ENCODE measurements around the gene EIF4E1B.

EIF4E1B gene

GRCh38 chr5:176639208-176639607 lies 8.7 kb downstream of the EIF4E1B start:
- Histone ChIP-seq H3K9me2 (replicated peaks; ENCODE audit: control insufficient read depth, low read length) (no peaks in the 10 kb centered on the region), H3F3A (ENCODE audit: control insufficient read depth, insufficient read depth) (no peaks in the 10 kb centered on the region), H3K27me3 (ENCODE audit: control insufficient read depth, low read length) (no peaks in the 10 kb centered on the region), H3K36me3 (ENCODE audit: control insufficient read depth, low read length) (no peaks in the 10 kb centered on the region), H3K4me2 (ENCODE audit: low read length) (no peak overlapping the region), H3K4me1 (ENCODE audit: control insufficient read depth, low read length) (peaks cover 14% of the 10 kb centered on the region), H3K27ac (ENCODE audit: low read depth, low read length) (no peak overlapping the region), H3K9me3 (ENCODE audit: control insufficient read depth, insufficient read depth, low read length) (no peaks in the 10 kb centered on the region), H4K20me1 (ENCODE audit: control insufficient read depth, insufficient read depth, low read depth, low read length) (no peaks in the 10 kb centered on the region), H3K79me2 (ENCODE audit: control insufficient read depth, low read length) (no peaks in the 10 kb centered on the region), H3K4me3 (ENCODE audit: low read length) (no peak overlapping the region)
- TF ChIP-seq, protein P1, sequence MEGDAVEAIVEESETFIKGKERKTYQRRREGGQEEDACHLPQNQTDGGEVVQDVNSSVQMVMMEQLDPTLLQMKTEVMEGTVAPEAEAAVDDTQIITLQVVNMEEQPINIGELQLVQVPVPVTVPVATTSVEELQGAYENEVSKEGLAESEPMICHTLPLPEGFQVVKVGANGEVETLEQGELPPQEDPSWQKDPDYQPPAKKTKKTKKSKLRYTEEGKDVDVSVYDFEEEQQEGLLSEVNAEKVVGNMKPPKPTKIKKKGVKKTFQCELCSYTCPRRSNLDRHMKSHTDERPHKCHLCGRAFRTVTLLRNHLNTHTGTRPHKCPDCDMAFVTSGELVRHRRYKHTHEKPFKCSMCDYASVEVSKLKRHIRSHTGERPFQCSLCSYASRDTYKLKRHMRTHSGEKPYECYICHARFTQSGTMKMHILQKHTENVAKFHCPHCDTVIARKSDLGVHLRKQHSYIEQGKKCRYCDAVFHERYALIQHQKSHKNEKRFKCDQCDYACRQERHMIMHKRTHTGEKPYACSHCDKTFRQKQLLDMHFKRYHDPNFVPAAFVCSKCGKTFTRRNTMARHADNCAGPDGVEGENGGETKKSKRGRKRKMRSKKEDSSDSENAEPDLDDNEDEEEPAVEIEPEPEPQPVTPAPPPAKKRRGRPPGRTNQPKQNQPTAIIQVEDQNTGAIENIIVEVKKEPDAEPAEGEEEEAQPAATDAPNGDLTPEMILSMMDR (IDR thresholded peaks at IDR 0.05; ENCODE audit: low read depth, low read length, poor library complexity, severe bottlenecking) = no peak
- no peak for TF ChIP-seq EZH2phosphoT487 (IDR thresholded peaks at IDR 0.05; ENCODE audit: borderline replicate concordance, low read length)

GRCh38 chr5:176639981-176640380 lies 9.5 kb downstream of the EIF4E1B start:
- Histone ChIP-seq H3K9me3 (ENCODE audit: control insufficient read depth, insufficient read depth, low read length) (no peaks in the 10 kb centered on the region), H3K4me2 (ENCODE audit: low read length) (no peak overlapping the region), H3K36me3 (ENCODE audit: control insufficient read depth, low read length) (no peaks in the 10 kb centered on the region), H3K27ac (ENCODE audit: low read depth, low read length) (no peak overlapping the region), H3K27me3 (ENCODE audit: control insufficient read depth, low read length) (no peaks in the 10 kb centered on the region), H4K20me1 (ENCODE audit: control insufficient read depth, insufficient read depth, low read depth, low read length) (no peaks in the 10 kb centered on the region), H3K4me3 (ENCODE audit: low read length) (no peak overlapping the region), H3K79me2 (ENCODE audit: control insufficient read depth, low read length) (no peaks in the 10 kb centered on the region), H3K4me1 (ENCODE audit: control insufficient read depth, low read length) (peaks cover 7% of the 10 kb centered on the region), H3F3A (ENCODE audit: control insufficient read depth, insufficient read depth) (no peaks in the 10 kb centered on the region), H3K9me2 (replicated peaks; ENCODE audit: control insufficient read depth, low read length) (no peaks in the 10 kb centered on the region)
- TF ChIP-seq, protein P1 (IDR thresholded peaks at IDR 0.05; ENCODE audit: low read depth, low read length, poor library complexity, severe bottlenecking) = no peak
- no peak for TF ChIP-seq EZH2phosphoT487 (IDR thresholded peaks at IDR 0.05; ENCODE audit: borderline replicate concordance, low read length)

DNA sequence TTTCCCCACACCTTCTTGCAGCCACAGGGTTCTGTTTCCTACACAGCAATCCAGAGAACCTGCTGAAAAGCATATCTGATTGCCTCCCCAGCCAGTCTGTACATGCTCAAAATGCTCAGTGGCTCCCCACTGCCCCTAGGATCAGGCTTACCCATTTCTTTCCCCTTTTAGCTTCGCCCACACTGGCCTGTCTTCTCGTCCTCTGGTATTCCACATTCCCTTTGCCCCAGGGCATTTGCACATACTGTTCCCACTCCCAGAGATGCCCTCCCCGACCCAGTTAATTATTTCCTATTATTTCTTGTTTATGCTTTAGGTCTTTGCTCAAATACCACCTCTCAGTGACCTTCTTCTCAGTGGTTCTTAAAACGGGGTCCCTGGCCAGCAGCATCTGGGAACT lies 10.1 kb downstream of the EIF4E1B start:
- Histone ChIP-seq H3K4me3 (ENCODE audit: low read length) (no peak overlapping the region), H3K27me3 (ENCODE audit: control insufficient read depth, low read length) (no peaks in the 10 kb centered on the region), H3K79me2 (ENCODE audit: control insufficient read depth, low read length) (no peaks in the 10 kb centered on the region), H3K9me3 (ENCODE audit: control insufficient read depth, insufficient read depth, low read length) (no peaks in the 10 kb centered on the region), H3K36me3 (ENCODE audit: control insufficient read depth, low read length) (no peaks in the 10 kb centered on the region), H3F3A (ENCODE audit: control insufficient read depth, insufficient read depth) (no peaks in the 10 kb centered on the region), H3K4me1 (ENCODE audit: control insufficient read depth, low read length) (peaks cover under 1% of the 10 kb centered on the region), H3K4me2 (ENCODE audit: low read length) (no peak overlapping the region), H3K9me2 (replicated peaks; ENCODE audit: control insufficient read depth, low read length) (no peaks in the 10 kb centered on the region), H3K27ac (ENCODE audit: low read depth, low read length) (no peak overlapping the region), H4K20me1 (ENCODE audit: control insufficient read depth, insufficient read depth, low read depth, low read length) (no peaks in the 10 kb centered on the region)
- TF ChIP-seq, protein P1 (IDR thresholded peaks at IDR 0.05; ENCODE audit: low read depth, low read length, poor library complexity, severe bottlenecking) = no peak
- TF ChIP-seq EZH2phosphoT487 (IDR thresholded peaks at IDR 0.05; ENCODE audit: borderline replicate concordance, low read length) = no peak

Measured in DOHH2 (cell line).